Astrocyte of the cerebellum (primary cell): ENCODE data around the gene CFAP74.

ENCODE experiments used
- DNase-seq: peaks from one replicate; pipeline ENCODE4 v3.0.0-alpha.2; 2011; ENCODE audit warnings: low read depth
- H3K4me3 ChIP-seq: 2 replicates; pipeline ENCODE4 v1.5.1; 2011; ENCODE audit warnings: mild to moderate bottlenecking, low read depth, low read length, moderate library complexity
- CTCF ChIP-seq: IDR thresholded peaks from 2 replicates; pipeline ENCODE4 v1.5.1; 2012; ENCODE audit warnings: low read length, low read depth, moderate library complexity, mild to moderate bottlenecking; ENCODE audit errors: missing control alignments
- in situ Hi-C: cut with HindIII; loops from 2 replicates; pipeline ENCODE4 v1.10.0; 2017; ENCODE audit warnings: low sequenced_read_pairs

The CFAP74 gene

GRCh38 chr1:2025491-2025981, 21.9 kb upstream of the CFAP74 start:
- no peak overlapping the region for H3K4me3 ChIP-seq
- no peak for DNase-seq
- no peak for TF ChIP-seq CTCF
- in situ Hi-C loops: loop anchor here (5.0 kb wide), 1 partner anchor 33 kb away; no protein-coding TSS in a partner anchor

- in situ Hi-C loops: loop anchor here (5.0 kb wide), 1 partner anchor 33 kb away; no protein-coding TSS in a partner anchor
- DNase-seq: no peak
Measured at GRCh38 chr1:2024887-2025286, 21.3 kb upstream of the CFAP74 start.

GRCh38 chr1:2024451-2024850, 20.9 kb upstream of the CFAP74 start:
- H3K4me3 ChIP-seq: no peak overlapping the region
- DNase-seq: no peak
- in situ Hi-C loops: no loop called here
- no peak for TF ChIP-seq CTCF

More at GRCh38 chr1:2024887-2025286, 21.3 kb upstream of the CFAP74 start:
- H3K4me3 ChIP-seq: no peak overlapping the region
- TF ChIP-seq CTCF: no peak

- TF ChIP-seq CTCF: no peak
- no peak overlapping the region for H3K4me3 ChIP-seq
- in situ Hi-C loops: no loop called here
- DNase-seq: no peak
Measured at GRCh38 chr1:2023187-2023586, 19.6 kb upstream of the CFAP74 start.

- H3K4me3 ChIP-seq: no peak overlapping the region
- no peak for TF ChIP-seq CTCF
- DNase-seq: no peak
- in situ Hi-C loops: no loop called here
Measured at GRCh38 chr1:2022063-2022770, 18.6 kb upstream of the CFAP74 start.

GRCh38 chr1:2021550-2021949, 18.0 kb upstream of the CFAP74 start:
- DNase-seq: no peak
- H3K4me3 ChIP-seq: no peak overlapping the region
- in situ Hi-C loops: no loop called here
- no peak for TF ChIP-seq CTCF

GRCh38 chr1:2020310-2020655, 16.7 kb upstream of the CFAP74 start:
- DNase-seq: no peak
- no peak overlapping the region for H3K4me3 ChIP-seq
- no peak for TF ChIP-seq CTCF
- in situ Hi-C loops: no loop called here
